ENCODE results near the gene SBK2. TPM values are rescaled to one million over a fixed set of nuclear protein-coding genes. Genes with fewer than 3 reads are reported as not detected.
A peak's percentile ranks its signal among the peaks of the same experiment; 100 is the strongest.

SBK2 gene
- total RNA-seq, 3 donors from 2014 or later, result not detected

- no peaks in the 10 kb centered on the region for H3K4me1 ChIP-seq (ENCODE audit: low read depth)
- intact Hi-C loops (cut with DNase I, micrococcal nuclease), result no loop called here
- no peak for TF ChIP-seq CTCF (IDR thresholded peaks at IDR 0.05)
- H3K4me3 ChIP-seq, result no peak overlapping the region
- no peaks in the 10 kb centered on the region for H3K9me3 ChIP-seq
- DNase-seq (no peak), ATAC-seq (no peak)
- no peaks in the 10 kb centered on the region for H3K36me3 ChIP-seq (ENCODE audit: low read depth)
These were observed 11.4 kb downstream of the SBK2 start for GRCh38 chr19:55525289-55526101.

- intact Hi-C loops (cut with DNase I, micrococcal nuclease), result no loop called here
- H3K9me3 ChIP-seq, result no peaks in the 10 kb centered on the region
- TF ChIP-seq CTCF (IDR thresholded peaks at IDR 0.05), result no peak
- H3K4me1 ChIP-seq (ENCODE audit: low read depth), result no peaks in the 10 kb centered on the region
- no peaks in the 10 kb centered on the region for H3K36me3 ChIP-seq (ENCODE audit: low read depth)
- no peak for ATAC-seq
- H3K4me3 ChIP-seq, result no peak overlapping the region
- DNase-seq, result peak in 1 of 3 donors; percentile 29
These were observed 16.1 kb downstream of the SBK2 start for GRCh38 chr19:55520691-55521292.

- no peak for ATAC-seq
- no peak for TF ChIP-seq CTCF (IDR thresholded peaks at IDR 0.05)
- no peaks in the 10 kb centered on the region for H3K4me1 ChIP-seq (ENCODE audit: low read depth)
- H3K9me3 ChIP-seq, result no peaks in the 10 kb centered on the region
- H3K4me3 ChIP-seq, result no peak overlapping the region
- intact Hi-C loops (cut with DNase I, micrococcal nuclease), result no loop called here
- no peak for DNase-seq
- H3K36me3 ChIP-seq (ENCODE audit: low read depth), result no peaks in the 10 kb centered on the region
These were observed 17.3 kb downstream of the SBK2 start for GRCh38 chr19:55519451-55520311.

- intact Hi-C loops (cut with DNase I, micrococcal nuclease), result no loop called here
These were observed 19.9 kb downstream of the SBK2 start for GRCh38 chr19:55516878-55517620.

More at GRCh38 chr19:55516878-55517620, 19.9 kb downstream of the SBK2 start:
- Histone ChIP-seq H3K36me3 (ENCODE audit: low read depth) (no peaks in the 10 kb centered on the region), H3K9me3 (no peaks in the 10 kb centered on the region), H3K4me1 (ENCODE audit: low read depth) (no peaks in the 10 kb centered on the region), H3K4me3 (peak overlapping the region; percentile 19)
- peak; percentile 100 for ATAC-seq
- peak; percentile 93 to 97 (median 95) for DNase-seq
- peak; percentile 67 for TF ChIP-seq CTCF (IDR thresholded peaks at IDR 0.05)
